ENCODE measurements around the gene NR2F2. TPM values are rescaled to one million over a fixed set of nuclear protein-coding genes. Genes with fewer than 3 reads are reported as not detected.

The NR2F2 gene
- total RNA-seq, 6 experiments from 2014 or later, result 120 to 168 (median 142) TPM

- Mint-ChIP-seq H3K9me3 (no peaks in the 10 kb centered on the region), H3K27ac (no peak overlapping the region; the same call in 1 of the 2 replicates), H3K4me1 (ENCODE audit: low read depth) (peaks cover 35% of the 10 kb centered on the region), H3K4me3 (no peak overlapping the region), H3K36me3 (ENCODE audit: low read depth) (peaks cover 5% of the 10 kb centered on the region; the same call in 1 of the 2 replicates), H3K27me3 (ENCODE audit: insufficient read depth) (peaks cover 14% of the 10 kb centered on the region)
- TF ChIP-seq CTCF (IDR thresholded peaks at IDR 0.05), result no peak
- no peak for DNase-seq
These were observed 30.2 kb downstream of the NR2F2 start for GRCh38 chr15:96360581-96361308.

- H3K27me3 Mint-ChIP-seq (ENCODE audit: insufficient read depth), result peaks cover 18% of the 10 kb centered on the region
- H3K4me3 Mint-ChIP-seq, result no peak overlapping the region
- H3K9me3 Mint-ChIP-seq, result no peaks in the 10 kb centered on the region
- DNase-seq, result no peak
- peaks cover 35% of the 10 kb centered on the region for H3K4me1 Mint-ChIP-seq (ENCODE audit: low read depth)
- H3K36me3 Mint-ChIP-seq (ENCODE audit: low read depth), result peaks cover 5% of the 10 kb centered on the region; the same call in 1 of the 2 replicates
- no peak for TF ChIP-seq CTCF (IDR thresholded peaks at IDR 0.05)
- no peak overlapping the region for H3K27ac Mint-ChIP-seq
These were observed 31.0 kb downstream of the NR2F2 start for GRCh38 chr15:96361309-96362010.

GRCh38 chr15:96362011-96362754 is 31.7 kb downstream of the NR2F2 start:
- H3K4me1 Mint-ChIP-seq (ENCODE audit: low read depth), result peaks cover 35% of the 10 kb centered on the region
- DNase-seq, result no peak

GRCh38 chr15:96362755-96363651 is 32.5 kb downstream of the NR2F2 start:
- Mint-ChIP-seq H3K9me3 (no peaks in the 10 kb centered on the region), H3K27ac (peak overlapping the region; percentile 47; the same call in 1 of the 2 replicates), H3K27me3 (ENCODE audit: insufficient read depth) (peaks cover 18% of the 10 kb centered on the region), H3K36me3 (ENCODE audit: low read depth) (peaks cover 13% of the 10 kb centered on the region; the same call in 1 of the 2 replicates), H3K4me3 (peak overlapping the region; percentile 51; the same call in 1 of the 2 replicates), H3K4me1 (ENCODE audit: low read depth) (peaks cover 32% of the 10 kb centered on the region)
- DNase-seq, result no peak
- no peak for TF ChIP-seq CTCF (IDR thresholded peaks at IDR 0.05)

More at GRCh38 chr15:96362011-96362754, 31.7 kb downstream of the NR2F2 start:
- Mint-ChIP-seq H3K36me3 (ENCODE audit: low read depth) (peaks cover 7% of the 10 kb centered on the region; the same call in 1 of the 2 replicates), H3K9me3 (no peaks in the 10 kb centered on the region), H3K27me3 (ENCODE audit: insufficient read depth) (peaks cover 15% of the 10 kb centered on the region), H3K4me3 (no peak overlapping the region), H3K27ac (no peak overlapping the region)
- TF ChIP-seq CTCF (IDR thresholded peaks at IDR 0.05), result no peak
